K562 treated with DMSO at 1 percent for 12 hours (cell line): ENCODE results near the gene SUGP1. TPM values are rescaled to one million over a fixed set of nuclear protein-coding genes. Genes with fewer than 3 reads are reported as not detected.

Experiments used
- total RNA-seq: library from RNA; unstranded; fragments of 300-600 nt; gene quantifications from 2 replicates; pipeline ENCODE4 v1.2.3, GENCODE V29; 2022; ENCODE audit not compliant: insufficient read depth

SUGP1 gene, protein sequence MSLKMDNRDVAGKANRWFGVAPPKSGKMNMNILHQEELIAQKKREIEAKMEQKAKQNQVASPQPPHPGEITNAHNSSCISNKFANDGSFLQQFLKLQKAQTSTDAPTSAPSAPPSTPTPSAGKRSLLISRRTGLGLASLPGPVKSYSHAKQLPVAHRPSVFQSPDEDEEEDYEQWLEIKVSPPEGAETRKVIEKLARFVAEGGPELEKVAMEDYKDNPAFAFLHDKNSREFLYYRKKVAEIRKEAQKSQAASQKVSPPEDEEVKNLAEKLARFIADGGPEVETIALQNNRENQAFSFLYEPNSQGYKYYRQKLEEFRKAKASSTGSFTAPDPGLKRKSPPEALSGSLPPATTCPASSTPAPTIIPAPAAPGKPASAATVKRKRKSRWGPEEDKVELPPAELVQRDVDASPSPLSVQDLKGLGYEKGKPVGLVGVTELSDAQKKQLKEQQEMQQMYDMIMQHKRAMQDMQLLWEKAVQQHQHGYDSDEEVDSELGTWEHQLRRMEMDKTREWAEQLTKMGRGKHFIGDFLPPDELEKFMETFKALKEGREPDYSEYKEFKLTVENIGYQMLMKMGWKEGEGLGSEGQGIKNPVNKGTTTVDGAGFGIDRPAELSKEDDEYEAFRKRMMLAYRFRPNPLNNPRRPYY
- total RNA-seq: 32.2 and 56.4 TPM in 2 replicates

DNA sequence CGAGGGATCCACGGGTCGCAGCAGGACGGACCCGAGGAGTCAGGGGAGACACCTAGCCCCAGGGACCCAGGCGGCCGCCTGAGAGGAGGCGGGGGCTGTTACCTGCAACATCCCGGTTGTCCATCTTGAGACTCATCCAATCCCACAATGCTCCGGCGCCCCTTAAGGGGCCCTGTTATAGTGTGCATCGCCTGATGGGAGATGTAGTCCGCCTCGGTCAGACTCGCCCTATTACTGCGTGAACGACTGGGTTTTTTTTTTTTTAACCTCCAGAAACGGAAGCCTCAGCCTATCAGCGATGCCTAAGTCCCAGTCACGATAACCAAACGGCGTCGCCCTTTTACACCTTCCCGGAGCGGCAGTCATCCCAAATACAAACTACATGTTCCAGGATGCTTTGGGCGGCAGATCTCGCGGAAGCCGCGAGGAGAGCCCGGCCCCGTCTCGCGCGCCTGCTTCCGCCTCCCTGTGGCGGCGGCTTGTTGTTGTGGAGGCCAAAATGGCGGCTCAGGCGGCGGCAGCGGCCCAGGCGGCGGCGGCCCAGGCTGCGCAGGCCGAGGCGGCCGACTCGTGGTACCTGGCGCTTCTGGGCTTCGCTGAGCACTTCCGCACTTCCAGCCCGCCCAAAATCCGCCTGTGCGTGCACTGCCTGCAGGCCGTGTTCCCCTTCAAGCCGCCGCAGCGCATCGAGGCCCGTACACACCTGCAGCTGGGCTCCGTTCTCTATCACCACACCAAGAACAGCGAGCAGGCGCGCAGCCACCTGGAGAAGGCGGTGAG lies at the start of gene SUGP1, which contains the start of gene MAU2:
Gene SUGP1, minus strand, starts transcription at position 149 of the 780 bp plus-strand sequence. Its CDS starts 13 bp downstream, at position 136.
Gene MAU2, plus strand, starts transcription at position 469 of the 780 bp plus-strand sequence. Its CDS starts 31 bp downstream, at position 500.

Other genes starting within 250 kb of the SUGP1 start
- 36.8 and 38.4 TPM in 2 replicates for gene TMEM161A, start 182.0 kb downstream of the SUGP1 start, total RNA-seq
- 9.1 and 10.9 TPM in 2 replicates for gene MEF2B, start 150.2 kb downstream of the SUGP1 start, total RNA-seq
- gene BORCS8, start 128.4 kb downstream of the SUGP1 start, total RNA-seq: 15.5 and 20.7 TPM in 2 replicates
- 146 and 218 TPM in 2 replicates for gene RFXANK, start 128.3 kb downstream of the SUGP1 start, total RNA-seq
- 14.4 and 16.8 TPM in 2 replicates for gene NR2C2AP, start 117.1 kb downstream of the SUGP1 start, total RNA-seq
- not detected in 2 replicates for gene NCAN, start 108.6 kb downstream of the SUGP1 start, total RNA-seq
- not detected in 2 replicates for gene TM6SF2, start 47.2 kb downstream of the SUGP1 start, total RNA-seq
- gene MAU2, start 320 bp upstream of the SUGP1 start, total RNA-seq: 16.3 and 45.1 TPM in 2 replicates
- gene GATAD2A, start 85.2 kb upstream of the SUGP1 start, total RNA-seq: 22.7 and 61.2 TPM in 2 replicates
- gene TSSK6, start 195.0 kb upstream of the SUGP1 start, total RNA-seq: 3.4 and 5.9 TPM in 2 replicates
- gene NDUFA13, start 195.7 kb upstream of the SUGP1 start, total RNA-seq: 213 and 492 TPM in 2 replicates
- gene YJEFN3, start 208.4 kb upstream of the SUGP1 start, total RNA-seq: 9.8 and 11.4 TPM in 2 replicates
- gene CILP2, start 217.8 kb upstream of the SUGP1 start, total RNA-seq: 0.77 TPM in 1 of 2 replicates, not detected in the other